ENCODE measurements around the gene ACSS1.

Gene ACSS1

GRCh38 chr20:24965065-24965919 is 92.6 kb downstream of the ACSS1 start:
- no peak for DNase-seq (ENCODE audit: low read depth, low spot score)
- ChIA-PET CTCF (no interaction called here), POLR2A (no interaction called here)
- TF ChIP-seq, protein P1, sequence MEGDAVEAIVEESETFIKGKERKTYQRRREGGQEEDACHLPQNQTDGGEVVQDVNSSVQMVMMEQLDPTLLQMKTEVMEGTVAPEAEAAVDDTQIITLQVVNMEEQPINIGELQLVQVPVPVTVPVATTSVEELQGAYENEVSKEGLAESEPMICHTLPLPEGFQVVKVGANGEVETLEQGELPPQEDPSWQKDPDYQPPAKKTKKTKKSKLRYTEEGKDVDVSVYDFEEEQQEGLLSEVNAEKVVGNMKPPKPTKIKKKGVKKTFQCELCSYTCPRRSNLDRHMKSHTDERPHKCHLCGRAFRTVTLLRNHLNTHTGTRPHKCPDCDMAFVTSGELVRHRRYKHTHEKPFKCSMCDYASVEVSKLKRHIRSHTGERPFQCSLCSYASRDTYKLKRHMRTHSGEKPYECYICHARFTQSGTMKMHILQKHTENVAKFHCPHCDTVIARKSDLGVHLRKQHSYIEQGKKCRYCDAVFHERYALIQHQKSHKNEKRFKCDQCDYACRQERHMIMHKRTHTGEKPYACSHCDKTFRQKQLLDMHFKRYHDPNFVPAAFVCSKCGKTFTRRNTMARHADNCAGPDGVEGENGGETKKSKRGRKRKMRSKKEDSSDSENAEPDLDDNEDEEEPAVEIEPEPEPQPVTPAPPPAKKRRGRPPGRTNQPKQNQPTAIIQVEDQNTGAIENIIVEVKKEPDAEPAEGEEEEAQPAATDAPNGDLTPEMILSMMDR (IDR thresholded peaks at IDR 0.05; ENCODE audit: insufficient read depth, low read length, missing control alignments) = no peak
- no peak overlapping the region for H3K4me3 ChIP-seq (ENCODE audit: low read depth, low read length)

DNA sequence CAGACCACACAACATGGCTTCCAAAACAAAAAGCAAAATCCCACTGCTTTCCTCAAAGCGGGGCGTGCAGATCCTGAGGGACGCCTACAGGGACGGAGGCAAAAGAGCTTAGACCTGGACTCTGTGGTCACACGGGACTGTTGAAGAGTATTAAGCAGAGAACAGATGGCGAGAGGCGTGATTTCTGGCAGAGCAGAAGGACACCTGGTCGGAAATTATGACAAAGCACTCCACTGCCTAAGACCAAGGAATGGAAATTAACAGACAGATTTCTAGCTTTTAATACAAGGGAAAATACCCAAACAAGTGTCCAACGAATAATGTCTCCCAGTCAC is 93.5 kb downstream of the ACSS1 start:
- POLR2A ChIA-PET = no interaction called here
- H3K4me3 ChIP-seq (ENCODE audit: low read depth, low read length) = no peak overlapping the region
- CTCF ChIA-PET = no interaction called here
- DNase-seq (ENCODE audit: low read depth, low spot score) = no peak
- TF ChIP-seq, protein P1 (IDR thresholded peaks at IDR 0.05; ENCODE audit: insufficient read depth, low read length, missing control alignments) = no peak

DNA sequence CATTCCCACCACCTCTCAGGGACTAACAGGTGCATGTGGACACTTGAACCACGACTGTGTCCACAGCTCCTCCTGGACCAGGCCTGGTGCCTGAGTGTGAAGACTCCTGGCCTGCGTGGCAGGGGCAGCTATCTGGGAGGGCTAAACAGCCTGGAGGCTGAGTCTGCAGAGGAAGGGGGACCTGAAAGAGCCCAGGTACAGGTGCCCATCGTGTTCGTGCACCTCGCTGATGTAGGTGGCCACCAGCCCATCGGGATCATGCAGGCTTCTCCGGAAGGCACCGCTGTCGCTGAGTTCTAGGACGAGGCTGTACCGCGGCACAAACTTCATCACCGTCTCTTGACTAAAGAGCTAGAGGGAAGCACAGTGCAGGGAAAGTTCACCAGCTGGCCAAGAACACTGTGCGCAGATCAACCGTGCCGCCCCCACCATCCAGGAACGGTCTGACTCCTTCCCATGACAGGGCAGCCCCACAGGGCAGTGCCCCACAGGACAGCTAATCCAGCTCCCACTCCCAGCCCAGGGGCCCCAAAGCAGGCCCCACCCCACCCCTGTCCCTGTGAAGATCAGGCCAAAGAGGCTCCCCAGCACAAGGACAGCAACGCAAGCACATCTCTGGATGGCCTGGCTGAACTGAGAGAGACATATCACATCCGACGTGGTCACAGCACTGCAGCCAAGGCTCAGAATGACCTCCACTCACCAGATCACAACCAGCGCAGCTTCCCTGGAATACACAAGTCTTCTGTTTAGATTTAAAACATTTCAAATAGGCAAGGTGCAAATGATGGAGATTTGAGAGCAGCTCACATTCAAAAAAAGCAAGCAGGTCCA is 94.0 kb downstream of the ACSS1 start:
- no peak for DNase-seq (ENCODE audit: low read depth, low spot score)
- CTCF ChIA-PET = interaction anchor here (1.0 kb wide), 1 partner anchor 27 kb away, joined by 3 read pairs; no protein-coding TSS in a partner anchor
- no peak overlapping the region for H3K4me3 ChIP-seq (ENCODE audit: low read depth, low read length)
- TF ChIP-seq, protein P1 (IDR thresholded peaks at IDR 0.05; ENCODE audit: insufficient read depth, low read length, missing control alignments) = no peak
- POLR2A ChIA-PET = no interaction called here

- ChIA-PET CTCF (interaction anchor here (1.0 kb wide), 1 partner anchor 28 kb away, joined by 3 read pairs; no protein-coding TSS in a partner anchor), POLR2A (no interaction called here)
- TF ChIP-seq, protein P1 (IDR thresholded peaks at IDR 0.05; ENCODE audit: insufficient read depth, low read length, missing control alignments) = no peak
- no peak for DNase-seq (ENCODE audit: low read depth, low spot score)
- no peak overlapping the region for H3K4me3 ChIP-seq (ENCODE audit: low read depth, low read length)
Observed at GRCh38 chr20:24962510-24962909, 95.4 kb downstream of the ACSS1 start.

GRCh38 chr20:24962182-24962492 is 95.8 kb downstream of the ACSS1 start:
- no peak overlapping the region for H3K4me3 ChIP-seq (ENCODE audit: low read depth, low read length)
- TF ChIP-seq, protein P1 (IDR thresholded peaks at IDR 0.05; ENCODE audit: insufficient read depth, low read length, missing control alignments) = no peak
- POLR2A ChIA-PET = no interaction called here
- CTCF ChIA-PET = no interaction called here
- DNase-seq (ENCODE audit: low read depth, low spot score) = no peak

GRCh38 chr20:24961384-24962181 is 96.4 kb downstream of the ACSS1 start:
- POLR2A ChIA-PET = no interaction called here
- TF ChIP-seq, protein P1 (IDR thresholded peaks at IDR 0.05; ENCODE audit: insufficient read depth, low read length, missing control alignments) = no peak
- H3K4me3 ChIP-seq (ENCODE audit: low read depth, low read length) = no peak overlapping the region
- no peak for DNase-seq (ENCODE audit: low read depth, low spot score)
- CTCF ChIA-PET = no interaction called here
